ENCODE results near the gene SHISA7. TPM values are rescaled to one million over a fixed set of nuclear protein-coding genes. Genes with fewer than 3 reads are reported as not detected.

SHISA7 gene
- total and polyA plus RNA-seq, 7 donors, result 0.04 to 0.41 (median 0.32) TPM; not detected in 3

DNA sequence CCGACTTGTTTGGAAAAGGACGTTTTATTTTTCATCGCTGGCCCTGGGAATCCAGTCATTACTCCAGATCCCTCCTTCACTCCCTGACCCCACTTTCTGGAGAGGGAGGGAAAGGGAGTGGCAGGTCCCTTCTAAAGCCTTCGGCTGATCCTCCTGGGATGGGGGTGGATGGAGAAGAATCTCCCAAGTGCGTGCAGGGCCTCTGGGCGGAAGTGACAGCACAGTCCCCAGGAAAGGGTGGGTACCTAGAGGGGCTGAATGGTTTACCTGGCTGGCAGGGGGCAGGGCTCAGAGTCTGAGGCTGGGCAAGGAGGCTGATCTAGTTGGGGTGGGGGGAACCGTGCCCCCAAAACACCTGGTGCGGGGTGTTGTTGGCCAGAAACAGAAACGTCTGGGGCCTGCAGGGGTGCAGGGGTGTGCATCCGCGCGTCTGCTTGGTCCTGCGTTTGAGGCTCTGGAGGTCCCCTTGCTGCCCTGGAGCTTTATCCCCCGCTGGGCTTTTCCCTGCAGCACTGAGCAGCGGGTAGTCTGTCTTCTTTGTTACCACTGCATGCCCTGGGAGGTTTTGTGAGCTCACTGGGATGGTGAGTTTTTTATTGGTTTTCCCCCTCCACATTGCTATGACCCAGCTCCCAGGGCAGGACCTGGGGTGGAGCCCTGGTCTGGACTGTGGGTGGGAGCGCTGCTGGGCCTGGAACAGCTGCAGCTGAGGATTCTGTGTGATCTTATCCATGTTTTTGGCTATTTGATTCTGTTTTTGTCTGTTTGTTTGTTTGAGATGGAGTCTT lies 30.3 kb upstream of the SHISA7 start:
- TF ChIP-seq POLR2A (IDR thresholded peaks at IDR 0.05), result no peak
- TF ChIP-seq, protein P1, sequence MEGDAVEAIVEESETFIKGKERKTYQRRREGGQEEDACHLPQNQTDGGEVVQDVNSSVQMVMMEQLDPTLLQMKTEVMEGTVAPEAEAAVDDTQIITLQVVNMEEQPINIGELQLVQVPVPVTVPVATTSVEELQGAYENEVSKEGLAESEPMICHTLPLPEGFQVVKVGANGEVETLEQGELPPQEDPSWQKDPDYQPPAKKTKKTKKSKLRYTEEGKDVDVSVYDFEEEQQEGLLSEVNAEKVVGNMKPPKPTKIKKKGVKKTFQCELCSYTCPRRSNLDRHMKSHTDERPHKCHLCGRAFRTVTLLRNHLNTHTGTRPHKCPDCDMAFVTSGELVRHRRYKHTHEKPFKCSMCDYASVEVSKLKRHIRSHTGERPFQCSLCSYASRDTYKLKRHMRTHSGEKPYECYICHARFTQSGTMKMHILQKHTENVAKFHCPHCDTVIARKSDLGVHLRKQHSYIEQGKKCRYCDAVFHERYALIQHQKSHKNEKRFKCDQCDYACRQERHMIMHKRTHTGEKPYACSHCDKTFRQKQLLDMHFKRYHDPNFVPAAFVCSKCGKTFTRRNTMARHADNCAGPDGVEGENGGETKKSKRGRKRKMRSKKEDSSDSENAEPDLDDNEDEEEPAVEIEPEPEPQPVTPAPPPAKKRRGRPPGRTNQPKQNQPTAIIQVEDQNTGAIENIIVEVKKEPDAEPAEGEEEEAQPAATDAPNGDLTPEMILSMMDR (IDR thresholded peaks at IDR 0.05), result no peak
- no peak for TF ChIP-seq POLR2AphosphoS5 (IDR thresholded peaks at IDR 0.05)
- TF ChIP-seq EP300 (IDR thresholded peaks at IDR 0.05), result no peak
- Histone ChIP-seq H3K4me3 (no peak overlapping the region), H3K27ac (peak overlapping the region in 1 of 4 donors; percentile 38), H3K36me3 (no peaks in the 10 kb centered on the region), H3K9me3 (no peaks in the 10 kb centered on the region), H3K27me3 (no peaks in the 10 kb centered on the region), H3K4me1 (peaks cover 3 to 19% (median 18%) of the 10 kb centered on the region in 4 donors)
- DNase-seq, result no peak
- 78 to 79% methylated on average over 16 of the region's 16 CpGs for WGBS, 2 donors
- intact Hi-C loops (cut with DNase I), result no loop called here

DNA sequence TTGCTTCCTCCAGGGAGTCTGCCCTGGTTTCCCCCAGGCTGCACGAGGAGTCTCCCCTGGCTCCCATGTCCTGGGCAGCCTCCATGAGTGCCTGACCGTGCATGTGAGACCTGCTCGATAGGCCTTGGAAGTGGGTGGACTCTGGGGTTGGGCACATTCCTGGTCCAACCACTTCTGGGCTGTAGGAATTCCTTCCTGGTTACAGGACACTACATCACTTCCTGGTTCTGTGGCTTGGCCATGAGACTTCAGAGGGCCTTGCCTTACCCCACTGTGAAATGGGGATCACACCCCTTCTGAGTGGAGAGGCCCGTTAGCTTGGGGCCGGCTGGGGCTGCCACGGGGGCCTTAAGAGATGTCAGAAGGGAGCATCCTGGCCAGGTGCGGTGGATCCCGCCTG lies 29.4 kb upstream of the SHISA7 start:
- Histone ChIP-seq H3K36me3 (no peaks in the 10 kb centered on the region), H3K27ac (no peak overlapping the region), H3K27me3 (no peaks in the 10 kb centered on the region), H3K9me3 (no peaks in the 10 kb centered on the region), H3K4me1 (peaks cover 3 to 16% (median 11%) of the 10 kb centered on the region in 4 donors), H3K4me3 (no peak overlapping the region)
- TF ChIP-seq, protein P1 (IDR thresholded peaks at IDR 0.05), result no peak
- TF ChIP-seq POLR2AphosphoS5 (IDR thresholded peaks at IDR 0.05) (no peak), EP300 (IDR thresholded peaks at IDR 0.05) (no peak), POLR2A (IDR thresholded peaks at IDR 0.05) (no peak)
- 65 to 84% methylated on average over 8 of the region's 8 CpGs for WGBS, 2 donors
- DNase-seq, result no peak
- intact Hi-C loops (cut with DNase I), result no loop called here

DNA sequence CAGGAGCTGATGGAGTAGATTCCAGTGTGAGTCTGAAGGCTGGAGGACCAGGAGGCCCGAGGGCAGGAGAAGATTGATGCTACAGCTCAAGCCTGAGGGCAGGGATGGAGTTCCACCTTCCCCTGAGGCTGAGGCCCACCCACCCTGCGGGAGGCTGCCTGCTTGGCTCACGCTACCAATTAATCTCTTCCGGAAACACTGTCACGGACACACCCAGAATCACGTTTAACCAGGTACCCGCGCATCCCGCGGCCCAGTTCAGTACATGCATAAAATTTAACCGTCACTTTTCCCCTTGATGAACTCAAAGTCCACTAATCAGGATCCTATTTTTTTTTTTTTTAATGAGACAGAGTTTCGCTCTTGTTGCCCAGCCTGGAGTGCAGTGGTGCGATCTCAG lies 28.2 kb upstream of the SHISA7 start:
- Histone ChIP-seq H3K9me3 (no peaks in the 10 kb centered on the region), H3K4me3 (no peak overlapping the region), H3K36me3 (no peaks in the 10 kb centered on the region), H3K27me3 (no peaks in the 10 kb centered on the region), H3K27ac (no peak overlapping the region), H3K4me1 (peaks cover 3 to 13% (median 8%) of the 10 kb centered on the region in 4 donors)
- intact Hi-C loops (cut with DNase I), result no loop called here
- TF ChIP-seq POLR2A (IDR thresholded peaks at IDR 0.05) (no peak), EP300 (IDR thresholded peaks at IDR 0.05) (no peak), POLR2AphosphoS5 (IDR thresholded peaks at IDR 0.05) (no peak)
- TF ChIP-seq, protein P1 (IDR thresholded peaks at IDR 0.05), result no peak
- 38 to 75% methylated on average over 13 of the region's 13 CpGs for WGBS, 2 donors
- DNase-seq, result no peak

DNA sequence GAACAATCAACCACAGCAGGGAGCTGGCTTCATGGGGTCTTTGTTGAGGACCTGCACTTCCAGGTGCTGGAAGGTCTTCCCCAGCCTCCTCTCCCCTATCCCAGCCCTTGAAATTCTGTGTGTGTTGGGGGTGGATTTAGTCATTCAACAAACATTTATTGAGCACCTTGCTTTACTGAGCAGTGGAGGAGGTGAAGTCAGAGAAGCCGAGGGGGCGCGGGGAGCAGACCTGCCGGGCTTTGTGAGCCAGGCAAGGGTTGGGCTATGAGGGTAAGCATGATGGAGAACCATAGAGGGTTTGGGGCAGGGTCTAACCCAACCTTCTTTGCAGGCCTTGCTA lies 24.9 kb upstream of the SHISA7 start:
- intact Hi-C loops (cut with DNase I), result loop anchor here (1.0 kb wide), 1 partner anchor 36 kb away; no protein-coding TSS in a partner anchor
- no peak overlapping the region for H3K27ac ChIP-seq
- H3K27me3 ChIP-seq, result no peaks in the 10 kb centered on the region
- no peak for TF ChIP-seq EP300 (IDR thresholded peaks at IDR 0.05)
- no peak for TF ChIP-seq POLR2A (IDR thresholded peaks at IDR 0.05)
- TF ChIP-seq, protein P1 (IDR thresholded peaks at IDR 0.05), result peak in 1 of 4 experiments; percentile 42
- TF ChIP-seq POLR2AphosphoS5 (IDR thresholded peaks at IDR 0.05), result no peak
- H3K4me1 ChIP-seq, result peaks cover 0 to 7% (median 2%) of the 10 kb centered on the region in 4 donors
- no peaks in the 10 kb centered on the region for H3K9me3 ChIP-seq
- 21 to 30% methylated on average over 4 of the region's 4 CpGs for WGBS, 2 donors
- DNase-seq, result no peak
- H3K4me3 ChIP-seq, result no peak overlapping the region
- no peaks in the 10 kb centered on the region for H3K36me3 ChIP-seq
